A673 (cell line): Measurements from ENCODE around the gene SLCO2A1.

Experiments used
- CTCF ChIP-seq: fragments of 300-800, 200-600 bp; sonication (generic); conservative IDR thresholded peaks from 2 replicates; pipeline ENCODE4 v1.5.1; 2017; ENCODE audit warnings: low read depth, mild to moderate bottlenecking, antibody characterized with exemption, low read length, moderate library complexity, mixed read lengths
- EZH2 ChIP-seq: fragments of 200-600 bp; sonication (generic); IDR thresholded peaks from 2 replicates; pipeline ENCODE4 v1.6.1; 2017; ENCODE audit warnings: borderline replicate concordance, low read depth, mild to moderate bottlenecking, mixed read lengths, antibody characterized with exemption, low read length; ENCODE audit not compliant: poor library complexity, severe bottlenecking

GRCh38 chr3:133992381-133992780, 37.3 kb downstream of the SLCO2A1 start:
- TF ChIP-seq CTCF (no peak), EZH2 (no peak)
